Measurements from ENCODE around the gene POU2F3. TPM values are rescaled to one million over a fixed set of nuclear protein-coding genes. Genes with fewer than 3 reads are reported as not detected.

The POU2F3 gene
- total and polyA plus RNA-seq, 4 donors, result 2.6 to 3.9 (median 3.1) TPM

DNA sequence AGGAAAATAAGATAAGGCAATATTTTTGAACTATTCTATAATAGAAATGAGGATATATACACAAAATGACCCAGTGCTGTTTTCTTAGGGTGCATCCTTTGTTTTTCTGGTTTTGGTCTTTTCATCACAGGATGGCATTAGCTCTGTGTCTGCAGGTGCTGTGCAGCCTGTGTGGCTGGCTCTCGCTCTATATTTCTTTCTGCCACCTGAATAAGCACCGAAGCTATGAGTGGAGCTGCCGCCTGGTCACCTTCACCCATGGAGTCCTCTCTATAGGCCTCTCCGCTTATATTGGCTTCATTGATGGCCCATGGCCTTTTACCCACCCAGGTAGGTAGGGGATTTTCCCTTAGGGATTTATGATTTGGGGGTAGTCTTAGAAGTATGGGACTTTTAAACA is 87.4 kb downstream of the POU2F3 start:
- H3K9me3 ChIP-seq (ENCODE audit: control insufficient read depth in 4 of 4, insufficient read depth in 3 of 4, low read length in 3 of 4), result no peaks in the 10 kb centered on the region
- H3K36me3 ChIP-seq (ENCODE audit: control insufficient read depth in 4 of 4, insufficient read depth in 4 of 4, low read length in 4 of 4), result peaks cover 2 to 10% (median 6%) of the 10 kb centered on the region in 4 donors
- H3K27me3 ChIP-seq (ENCODE audit: control insufficient read depth in 3 of 3, insufficient read depth in 3 of 3, low read length in 2 of 3), result peaks cover 0 to 6% (median 0%) of the 10 kb centered on the region in 3 donors
- TF ChIP-seq, protein P1, sequence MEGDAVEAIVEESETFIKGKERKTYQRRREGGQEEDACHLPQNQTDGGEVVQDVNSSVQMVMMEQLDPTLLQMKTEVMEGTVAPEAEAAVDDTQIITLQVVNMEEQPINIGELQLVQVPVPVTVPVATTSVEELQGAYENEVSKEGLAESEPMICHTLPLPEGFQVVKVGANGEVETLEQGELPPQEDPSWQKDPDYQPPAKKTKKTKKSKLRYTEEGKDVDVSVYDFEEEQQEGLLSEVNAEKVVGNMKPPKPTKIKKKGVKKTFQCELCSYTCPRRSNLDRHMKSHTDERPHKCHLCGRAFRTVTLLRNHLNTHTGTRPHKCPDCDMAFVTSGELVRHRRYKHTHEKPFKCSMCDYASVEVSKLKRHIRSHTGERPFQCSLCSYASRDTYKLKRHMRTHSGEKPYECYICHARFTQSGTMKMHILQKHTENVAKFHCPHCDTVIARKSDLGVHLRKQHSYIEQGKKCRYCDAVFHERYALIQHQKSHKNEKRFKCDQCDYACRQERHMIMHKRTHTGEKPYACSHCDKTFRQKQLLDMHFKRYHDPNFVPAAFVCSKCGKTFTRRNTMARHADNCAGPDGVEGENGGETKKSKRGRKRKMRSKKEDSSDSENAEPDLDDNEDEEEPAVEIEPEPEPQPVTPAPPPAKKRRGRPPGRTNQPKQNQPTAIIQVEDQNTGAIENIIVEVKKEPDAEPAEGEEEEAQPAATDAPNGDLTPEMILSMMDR (IDR thresholded peaks at IDR 0.05; ENCODE audit: control extremely low read depth, extremely low read depth), result no peak
- H3K4me1 ChIP-seq (ENCODE audit: control insufficient read depth in 5 of 5, insufficient read depth in 5 of 5, low read length in 5 of 5), result peaks cover 2 to 31% (median 12%) of the 10 kb centered on the region in 5 donors
- H3K9ac ChIP-seq (ENCODE audit: insufficient read depth in 1 of 2, low read length in 2 of 2), result no peak overlapping the region
- 92 to 95% methylated on average over 4 of the region's 4 CpGs for WGBS, 2 donors
- peak overlapping the region; percentile 28 to 98 for H3K27ac ChIP-seq (ENCODE audit: low read depth in 1 of 2, low read length in 1 of 2)
- ATAC-seq (ENCODE audit: insufficient read depth, low FRiP score) (no peak), DNase-seq (no peak)
- H3K4me3 ChIP-seq, result no peak overlapping the region

DNA sequence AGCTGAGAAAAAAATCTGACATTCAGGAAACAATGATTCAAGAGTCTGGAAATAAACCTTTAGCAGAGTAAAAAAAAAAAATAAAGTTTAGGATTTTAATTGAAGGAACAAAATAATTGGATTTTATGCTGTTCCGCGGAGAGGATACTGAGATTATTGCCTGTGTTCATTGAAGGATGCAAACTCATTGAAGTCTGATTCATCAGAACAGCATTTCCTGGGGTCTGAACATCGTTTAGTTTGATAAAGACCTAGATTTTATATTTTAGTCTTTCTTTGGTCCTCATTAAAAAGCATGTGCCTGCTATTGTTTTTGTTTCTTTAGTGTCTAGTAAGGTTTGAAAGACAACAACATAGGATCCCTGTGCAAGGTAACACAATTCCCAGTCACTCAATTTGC is 89.6 kb downstream of the POU2F3 start:
- peaks cover 2 to 32% (median 14%) of the 10 kb centered on the region in 5 donors for H3K4me1 ChIP-seq (ENCODE audit: control insufficient read depth in 5 of 5, insufficient read depth in 5 of 5, low read length in 5 of 5)
- 86% methylated on average over 3 of the region's 3 CpGs for WGBS, 2 donors
- H3K27me3 ChIP-seq (ENCODE audit: control insufficient read depth in 3 of 3, insufficient read depth in 3 of 3, low read length in 2 of 3), result no peaks in the 10 kb centered on the region
- no peak overlapping the region for H3K4me3 ChIP-seq
- no peak for DNase-seq
- TF ChIP-seq, protein P1 (IDR thresholded peaks at IDR 0.05; ENCODE audit: control extremely low read depth, extremely low read depth), result no peak
- H3K27ac ChIP-seq (ENCODE audit: low read depth in 1 of 2, low read length in 1 of 2), result no peak overlapping the region
- H3K9ac ChIP-seq (ENCODE audit: insufficient read depth in 1 of 2, low read length in 2 of 2), result no peak overlapping the region
- no peaks in the 10 kb centered on the region for H3K9me3 ChIP-seq (ENCODE audit: control insufficient read depth in 4 of 4, insufficient read depth in 3 of 4, low read length in 3 of 4)
- H3K36me3 ChIP-seq (ENCODE audit: control insufficient read depth in 4 of 4, insufficient read depth in 4 of 4, low read length in 4 of 4), result peaks cover 2 to 10% (median 6%) of the 10 kb centered on the region in 4 donors
- ATAC-seq (ENCODE audit: insufficient read depth, low FRiP score), result no peak

DNA sequence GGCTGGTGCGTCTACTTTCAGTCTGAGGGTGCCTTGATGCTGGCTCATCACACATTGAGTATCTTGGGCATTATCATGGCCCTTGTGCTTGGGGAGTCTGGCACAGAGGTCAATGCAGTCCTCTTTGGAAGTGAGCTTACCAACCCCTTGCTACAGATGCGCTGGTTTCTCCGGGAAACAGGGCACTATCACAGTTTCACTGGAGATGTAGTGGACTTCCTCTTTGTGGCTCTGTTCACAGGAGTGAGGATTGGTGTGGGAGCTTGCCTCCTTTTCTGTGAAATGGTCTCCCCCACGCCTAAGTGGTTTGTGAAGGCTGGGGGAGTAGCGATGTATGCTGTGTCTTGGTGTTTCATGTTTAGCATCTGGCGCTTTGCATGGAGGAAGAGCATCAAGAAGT is 90.1 kb downstream of the POU2F3 start:
- H3K4me1 ChIP-seq (ENCODE audit: control insufficient read depth in 5 of 5, insufficient read depth in 5 of 5, low read length in 5 of 5), result peaks cover 2 to 29% (median 14%) of the 10 kb centered on the region in 5 donors
- TF ChIP-seq, protein P1 (IDR thresholded peaks at IDR 0.05; ENCODE audit: control extremely low read depth, extremely low read depth), result no peak
- ATAC-seq (ENCODE audit: insufficient read depth, low FRiP score) (no peak), DNase-seq (no peak)
- H3K36me3 ChIP-seq (ENCODE audit: control insufficient read depth in 4 of 4, insufficient read depth in 4 of 4, low read length in 4 of 4), result peaks cover 2 to 10% (median 6%) of the 10 kb centered on the region in 4 donors
- H3K9ac ChIP-seq (ENCODE audit: insufficient read depth in 1 of 2, low read length in 2 of 2), result no peak overlapping the region
- no peaks in the 10 kb centered on the region for H3K9me3 ChIP-seq (ENCODE audit: control insufficient read depth in 4 of 4, insufficient read depth in 3 of 4, low read length in 3 of 4)
- 95 to 96% methylated on average over 6 of the region's 6 CpGs for WGBS, 2 donors
- H3K27ac ChIP-seq (ENCODE audit: low read depth in 1 of 2, low read length in 1 of 2), result no peak overlapping the region
- no peaks in the 10 kb centered on the region for H3K27me3 ChIP-seq (ENCODE audit: control insufficient read depth in 3 of 3, insufficient read depth in 3 of 3, low read length in 2 of 3)
- H3K4me3 ChIP-seq, result no peak overlapping the region

Data from lung (tissue), 12 donors.